Hematopoietic multipotent progenitor cell treated with erythropoietin and hydrocortisone succinate and interleukin-3 and kit ligand, for 4 days (in vitro differentiated cells): ENCODE measurements around the gene HACL1.

Experiments
- DNase-seq: peaks from one replicate; pipeline ENCODE4 v3.0.0-alpha.2; 2015

HACL1 gene

DNA sequence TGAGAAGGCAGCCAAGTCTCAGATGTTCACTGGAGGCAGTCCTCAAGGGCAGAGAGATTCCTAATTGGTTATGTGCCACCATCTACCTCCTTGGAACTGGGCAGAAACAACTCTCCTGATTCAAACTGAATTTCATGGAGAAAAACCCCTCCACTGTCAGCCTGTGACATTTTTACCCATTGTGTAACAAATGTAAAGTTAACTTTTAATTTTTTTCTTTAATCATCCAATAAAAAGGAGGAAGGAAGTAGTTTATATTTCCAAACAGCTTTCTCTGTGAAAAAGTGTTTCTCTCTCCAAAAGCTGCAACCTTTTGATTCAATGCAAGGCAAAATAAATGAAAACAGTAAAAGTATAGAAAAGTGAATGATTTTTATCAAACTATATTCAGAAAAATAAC is 79.4 kb downstream of the HACL1 start:
- DNase-seq, result peak; percentile 20

GRCh38 chr3:15521573-15521965 is 79.8 kb downstream of the HACL1 start, which contains the start of gene COLQ:
Gene COLQ, minus strand, starts transcription at chr3:15521706. Its CDS starts 81 bp downstream, at chr3:15521625.
- peak; percentile 52 for DNase-seq

- DNase-seq, result peak; percentile 15
These were observed 80.4 kb downstream of the HACL1 start for GRCh38 chr3:15520804-15521572.

DNA sequence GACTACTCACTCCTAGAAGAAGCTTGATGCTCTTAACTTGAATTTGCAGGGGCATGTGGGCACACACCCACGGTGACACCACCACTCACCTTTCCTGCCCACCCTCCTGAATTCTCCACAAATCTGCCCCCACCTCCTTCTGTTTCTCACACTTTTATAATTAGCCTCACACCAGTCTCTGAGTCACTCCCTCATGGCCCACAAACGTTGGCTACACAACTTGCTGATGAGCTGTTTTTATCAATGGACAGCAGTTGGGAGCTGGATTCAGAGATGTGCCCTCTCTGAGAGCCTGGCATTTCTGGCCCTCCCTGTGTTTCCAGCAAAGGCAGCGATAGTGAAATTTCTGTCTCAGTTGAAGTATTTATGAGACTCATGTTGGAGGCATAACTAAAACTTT is 81.2 kb downstream of the HACL1 start:
- DNase-seq, result peak; percentile 82

DNA sequence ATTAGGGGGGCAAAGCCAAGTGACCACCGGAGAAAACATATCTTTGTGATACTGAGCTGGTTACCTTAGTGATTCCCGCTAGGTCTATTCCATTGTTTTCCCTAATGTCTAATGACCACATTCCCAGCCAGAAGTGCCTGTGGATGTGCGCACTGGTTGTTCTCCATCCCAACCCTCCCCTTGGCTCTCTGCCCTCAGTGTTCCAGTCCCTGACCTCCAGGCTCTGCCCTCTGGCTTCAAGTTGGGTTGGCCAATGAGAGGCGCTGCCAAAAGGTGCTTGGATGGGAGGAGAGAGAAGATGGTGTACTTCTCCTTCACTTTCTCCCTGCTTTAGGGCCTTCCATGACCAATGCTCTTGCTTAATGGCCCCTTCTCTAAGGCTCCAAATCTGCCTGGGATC is 82.3 kb downstream of the HACL1 start:
- no peak for DNase-seq

GRCh38 chr3:15514663-15515340 is 86.6 kb downstream of the HACL1 start:
- DNase-seq, result no peak

- no peak for DNase-seq
These were observed 87.3 kb downstream of the HACL1 start for GRCh38 chr3:15513810-15514662.

DNA sequence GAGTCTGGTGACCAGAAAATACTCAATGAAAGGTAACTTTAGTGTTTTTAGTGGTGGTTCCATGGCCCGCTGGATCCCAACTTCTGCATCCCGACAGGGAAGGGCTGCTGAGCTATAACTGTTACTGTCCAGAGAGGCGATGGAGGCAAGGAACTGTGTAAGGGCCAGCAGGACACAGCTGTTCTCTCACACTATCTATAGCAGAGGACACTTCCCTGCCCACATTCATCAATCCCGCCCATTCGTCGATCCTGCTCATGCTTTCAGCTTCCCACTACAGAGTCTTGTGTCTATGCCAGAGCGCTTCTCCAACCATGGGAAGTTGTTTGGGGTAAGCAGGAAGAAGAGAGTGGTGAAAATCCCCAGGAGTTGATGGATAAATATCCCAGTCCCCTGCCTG is 88.3 kb downstream of the HACL1 start:
- DNase-seq, result no peak

- DNase-seq, result peak; percentile 41
These were observed 89.2 kb downstream of the HACL1 start for GRCh38 chr3:15512166-15512565.

GRCh38 chr3:15511156-15511555 is 90.2 kb downstream of the HACL1 start:
- DNase-seq, result no peak
